Parathyroid adenoma (tissue), 2 donors: ENCODE results near the gene AP5Z1.

Source experiments
- H2AFZ ChIP-seq: fragments of 300-600 bp; sonication (generic); one replicate; pipeline ENCODE4 v1.7.0; 2017; ENCODE audit warnings: antibody characterized with exemption, mild to moderate bottlenecking
- H3K27ac ChIP-seq: fragments of 300-600 bp; sonication (generic); one replicate; pipeline ENCODE4 v1.7.0; 2017
- H3K27me3 ChIP-seq: fragments of 300-600 bp; sonication (generic); one replicate; pipeline ENCODE4 v1.7.0; 2017; ENCODE audit warnings: low read length; ENCODE audit not compliant: control insufficient read depth, insufficient read depth
- H3K36me3 ChIP-seq: fragments of 300-600 bp; sonication (generic); one replicate; pipeline ENCODE4 v1.7.0; 2017; ENCODE audit warnings: low read length; ENCODE audit not compliant: control insufficient read depth, insufficient read depth
- H3K4me1 ChIP-seq: fragments of 300-600 bp; sonication (generic); one replicate; pipeline ENCODE4 v1.7.0; 2017; ENCODE audit warnings: control low read depth
- H3K4me2 ChIP-seq: fragments of 300-600 bp; sonication (generic); one replicate; pipeline ENCODE4 v1.7.0; 2017; ENCODE audit warnings: low read length
- H3K4me3 ChIP-seq: fragments of 300-600 bp; sonication (generic); one replicate; pipeline ENCODE4 v1.7.0; 2017; ENCODE audit warnings: low read depth, low read length
- H3K79me2 ChIP-seq: fragments of 300-600 bp; sonication (generic); one replicate; pipeline ENCODE4 v1.7.0; 2017; ENCODE audit warnings: control low read depth
- H3K9ac ChIP-seq: fragments of 300-600 bp; sonication (generic); one replicate; pipeline ENCODE4 v1.7.0; 2017; ENCODE audit warnings: mild to moderate bottlenecking
- H3K9me3 ChIP-seq: fragments of 300-600 bp; sonication (generic); one replicate; pipeline ENCODE4 v1.7.0; 2017; ENCODE audit warnings: low read length; ENCODE audit not compliant: control insufficient read depth
- CTCF ChIP-seq: fragments of 300-600 bp; sonication (generic); IDR thresholded peaks from one replicate; pipeline ENCODE4 v1.7.0; 2017; ENCODE audit warnings: antibody characterized with exemption, mild to moderate bottlenecking
- donor health status: primary hyperparathyroidism.

Gene AP5Z1

GRCh38 chr7:4775848-4776623, 613 bp downstream of the AP5Z1 start:
- H3K79me2 ChIP-seq = peaks cover 18% of the 10 kb centered on the region
- H3K36me3 ChIP-seq = no peaks in the 10 kb centered on the region
- peak overlapping the region; percentile 63 for H3K4me2 ChIP-seq
- H3K9ac ChIP-seq = peak overlapping the region; percentile 71
- H3K27me3 ChIP-seq = no peaks in the 10 kb centered on the region
- H3K4me3 ChIP-seq = peak overlapping the region; percentile 92
- peaks cover 10% of the 10 kb centered on the region for H3K4me1 ChIP-seq
- peak overlapping the region; percentile 84 for H2AFZ ChIP-seq
- TF ChIP-seq CTCF = no peak
- H3K9me3 ChIP-seq = no peaks in the 10 kb centered on the region
- H3K27ac ChIP-seq = peak overlapping the region; percentile 78

GRCh38 chr7:4779118-4779517, 3.7 kb downstream of the AP5Z1 start:
- no peak overlapping the region for H3K27ac ChIP-seq
- no peak overlapping the region for H3K9ac ChIP-seq
- no peak overlapping the region for H3K4me2 ChIP-seq
- H2AFZ ChIP-seq = no peak overlapping the region
- H3K27me3 ChIP-seq = no peaks in the 10 kb centered on the region
- H3K36me3 ChIP-seq = no peaks in the 10 kb centered on the region
- H3K4me3 ChIP-seq = no peak overlapping the region
- TF ChIP-seq CTCF = no peak
- no peaks in the 10 kb centered on the region for H3K9me3 ChIP-seq
- peaks cover 18% of the 10 kb centered on the region for H3K79me2 ChIP-seq
- peaks cover 10% of the 10 kb centered on the region for H3K4me1 ChIP-seq

GRCh38 chr7:4781366-4782069, 6.1 kb downstream of the AP5Z1 start:
- Histone ChIP-seq H3K27ac (no peak overlapping the region), H2AFZ (no peak overlapping the region), H3K27me3 (no peaks in the 10 kb centered on the region), H3K36me3 (no peaks in the 10 kb centered on the region), H3K4me3 (no peak overlapping the region), H3K9me3 (no peaks in the 10 kb centered on the region), H3K79me2 (peaks cover 11% of the 10 kb centered on the region), H3K4me2 (no peak overlapping the region), H3K9ac (no peak overlapping the region), H3K4me1 (peaks cover 5% of the 10 kb centered on the region)
- TF ChIP-seq CTCF = no peak

GRCh38 chr7:4782333-4783291, 7.2 kb downstream of the AP5Z1 start:
- Histone ChIP-seq H3K4me3 (no peak overlapping the region), H3K79me2 (peaks cover 7% of the 10 kb centered on the region), H2AFZ (no peak overlapping the region), H3K27me3 (no peaks in the 10 kb centered on the region), H3K4me2 (no peak overlapping the region), H3K27ac (no peak overlapping the region), H3K9me3 (no peaks in the 10 kb centered on the region), H3K4me1 (no peaks in the 10 kb centered on the region), H3K9ac (no peak overlapping the region), H3K36me3 (no peaks in the 10 kb centered on the region)
- no peak for TF ChIP-seq CTCF
